ENCODE data around the gene KCTD5. TPM values are rescaled to one million over a fixed set of nuclear protein-coding genes. Genes with fewer than 3 reads are reported as not detected.

The KCTD5 gene
- polyA plus RNA-seq, 1 donor (not counting 4 experiments of a cell fraction or from before 2014, with no cell fraction given) = 29.0 TPM

DNA sequence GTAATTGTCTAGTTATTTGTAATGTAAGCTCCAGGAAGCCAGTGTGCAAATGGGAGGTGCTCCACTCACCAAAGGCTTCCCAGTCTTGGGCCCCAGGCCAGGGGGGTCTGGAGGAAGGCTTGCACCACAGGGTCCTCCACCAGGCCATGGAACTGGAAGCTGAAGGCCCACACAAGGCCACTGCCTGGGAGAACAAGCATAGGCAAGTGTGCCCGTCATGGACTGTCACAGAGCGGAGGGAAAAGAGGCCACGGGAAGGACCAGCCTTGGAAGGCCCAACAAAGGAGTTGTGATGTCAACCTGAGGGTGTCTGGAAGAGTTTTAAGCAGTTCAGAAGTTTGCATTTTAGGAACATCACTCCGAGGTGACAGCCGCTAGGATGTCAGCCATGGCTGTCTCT lies 67.2 kb downstream of the KCTD5 start:
- H3K9ac ChIP-seq (ENCODE audit: control insufficient read depth, extremely low read depth, insufficient read depth, low read length) = no peak overlapping the region
- peaks cover 21% of the 10 kb centered on the region for H3K79me2 ChIP-seq (ENCODE audit: control insufficient read depth, insufficient read depth, low read length)
- no peak overlapping the region for H2AFZ ChIP-seq (ENCODE audit: control insufficient read depth, low read length)
- no peaks in the 10 kb centered on the region for H3K9me3 ChIP-seq (ENCODE audit: control insufficient read depth, low read depth, low read length)
- peaks cover 13% of the 10 kb centered on the region for H4K20me1 ChIP-seq (ENCODE audit: control insufficient read depth, extremely low read depth, insufficient read depth, low read length)
- no peak for DNase-seq (ENCODE audit: low read depth, low spot score)
- peaks cover 12% of the 10 kb centered on the region for H3K4me1 ChIP-seq (ENCODE audit: control insufficient read depth, extremely low read depth, insufficient read depth, low read length)
- H3K9me1 ChIP-seq (ENCODE audit: control insufficient read depth, extremely low read depth, insufficient read depth, low read length) = no peaks in the 10 kb centered on the region
- no peaks in the 10 kb centered on the region for H3K27me3 ChIP-seq (ENCODE audit: control insufficient read depth, extremely low read depth, insufficient read depth, low read length)
- no peak for FAIRE-seq
- H3K4me3 ChIP-seq (ENCODE audit: control insufficient read depth in 2 of 3, extremely low read depth in 1 of 3, insufficient read depth in 2 of 3, low read depth in 1 of 3, low read length in 3 of 3) = no peak overlapping the region
- TF ChIP-seq EZH2 (IDR thresholded peaks at IDR 0.05; ENCODE audit: low read length) = no peak
- TF ChIP-seq, protein P1, sequence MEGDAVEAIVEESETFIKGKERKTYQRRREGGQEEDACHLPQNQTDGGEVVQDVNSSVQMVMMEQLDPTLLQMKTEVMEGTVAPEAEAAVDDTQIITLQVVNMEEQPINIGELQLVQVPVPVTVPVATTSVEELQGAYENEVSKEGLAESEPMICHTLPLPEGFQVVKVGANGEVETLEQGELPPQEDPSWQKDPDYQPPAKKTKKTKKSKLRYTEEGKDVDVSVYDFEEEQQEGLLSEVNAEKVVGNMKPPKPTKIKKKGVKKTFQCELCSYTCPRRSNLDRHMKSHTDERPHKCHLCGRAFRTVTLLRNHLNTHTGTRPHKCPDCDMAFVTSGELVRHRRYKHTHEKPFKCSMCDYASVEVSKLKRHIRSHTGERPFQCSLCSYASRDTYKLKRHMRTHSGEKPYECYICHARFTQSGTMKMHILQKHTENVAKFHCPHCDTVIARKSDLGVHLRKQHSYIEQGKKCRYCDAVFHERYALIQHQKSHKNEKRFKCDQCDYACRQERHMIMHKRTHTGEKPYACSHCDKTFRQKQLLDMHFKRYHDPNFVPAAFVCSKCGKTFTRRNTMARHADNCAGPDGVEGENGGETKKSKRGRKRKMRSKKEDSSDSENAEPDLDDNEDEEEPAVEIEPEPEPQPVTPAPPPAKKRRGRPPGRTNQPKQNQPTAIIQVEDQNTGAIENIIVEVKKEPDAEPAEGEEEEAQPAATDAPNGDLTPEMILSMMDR (optimal IDR thresholded peaks at IDR 0.05 in 1 of 3, IDR thresholded peaks at IDR 0.05 in 1 of 3, conservative IDR thresholded peaks at IDR 0.05 in 1 of 3; ENCODE audit: extremely low read depth in 1 of 3, insufficient read depth in 2 of 3, low read length in 3 of 3) = no peak
- H3K4me2 ChIP-seq (ENCODE audit: control insufficient read depth, extremely low read depth, insufficient read depth, low read depth, low read length) = no peak overlapping the region
- dilution Hi-C loops (cut with MboI; ENCODE audit: extremely low pct_ligation_motif_present, low sequenced_read_pairs) = no loop called here
- H3K27ac ChIP-seq (ENCODE audit: control insufficient read depth, insufficient read depth, low read length) = no peak overlapping the region
- peaks cover 0 to 2% of the 10 kb centered on the region in 2 experiments for H3K36me3 ChIP-seq (ENCODE audit: control insufficient read depth in 2 of 2, extremely low read depth in 1 of 2, insufficient read depth in 2 of 2, low read length in 2 of 2)

DNA sequence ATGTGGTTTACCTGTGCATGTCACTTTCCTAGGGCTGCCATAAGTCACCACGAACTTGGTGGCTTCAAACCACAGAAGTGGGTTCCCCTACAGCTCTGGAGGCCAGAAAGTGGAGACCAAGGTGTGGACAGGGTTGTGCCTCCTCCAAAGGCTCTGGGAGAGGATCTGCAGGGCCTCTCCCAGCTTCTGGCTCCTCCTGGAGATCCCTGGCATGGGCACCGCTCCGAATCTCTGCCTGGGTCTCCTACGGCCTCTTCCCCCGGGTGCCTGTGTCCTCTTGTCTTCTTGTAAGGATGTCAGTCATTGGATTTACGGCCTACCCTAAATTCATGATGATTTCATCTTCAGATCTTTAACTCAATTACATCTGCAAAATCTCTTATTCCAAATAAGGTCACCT lies 67.6 kb downstream of the KCTD5 start:
- dilution Hi-C loops (cut with MboI; ENCODE audit: extremely low pct_ligation_motif_present, low sequenced_read_pairs) = no loop called here
- Histone ChIP-seq H2AFZ (ENCODE audit: control insufficient read depth, low read length) (no peak overlapping the region), H3K9ac (ENCODE audit: control insufficient read depth, extremely low read depth, insufficient read depth, low read length) (no peak overlapping the region), H3K4me3 (ENCODE audit: control insufficient read depth in 2 of 3, extremely low read depth in 1 of 3, insufficient read depth in 2 of 3, low read depth in 1 of 3, low read length in 3 of 3) (no peak overlapping the region), H3K27ac (ENCODE audit: control insufficient read depth, insufficient read depth, low read length) (no peak overlapping the region), H3K36me3 (ENCODE audit: control insufficient read depth in 2 of 2, extremely low read depth in 1 of 2, insufficient read depth in 2 of 2, low read length in 2 of 2) (peaks cover 0 to 2% of the 10 kb centered on the region in 2 experiments), H3K4me1 (ENCODE audit: control insufficient read depth, extremely low read depth, insufficient read depth, low read length) (peaks cover 17% of the 10 kb centered on the region), H3K9me1 (ENCODE audit: control insufficient read depth, extremely low read depth, insufficient read depth, low read length) (peaks cover 2% of the 10 kb centered on the region), H4K20me1 (ENCODE audit: control insufficient read depth, extremely low read depth, insufficient read depth, low read length) (peaks cover 17% of the 10 kb centered on the region), H3K27me3 (ENCODE audit: control insufficient read depth, extremely low read depth, insufficient read depth, low read length) (no peaks in the 10 kb centered on the region), H3K9me3 (ENCODE audit: control insufficient read depth, low read depth, low read length) (no peaks in the 10 kb centered on the region), H3K4me2 (ENCODE audit: control insufficient read depth, extremely low read depth, insufficient read depth, low read depth, low read length) (no peak overlapping the region), H3K79me2 (ENCODE audit: control insufficient read depth, insufficient read depth, low read length) (peaks cover 26% of the 10 kb centered on the region)
- no peak for FAIRE-seq
- no peak for TF ChIP-seq EZH2 (IDR thresholded peaks at IDR 0.05; ENCODE audit: low read length)
- TF ChIP-seq, protein P1 (optimal IDR thresholded peaks at IDR 0.05 in 1 of 3, IDR thresholded peaks at IDR 0.05 in 1 of 3, conservative IDR thresholded peaks at IDR 0.05 in 1 of 3; ENCODE audit: extremely low read depth in 1 of 3, insufficient read depth in 2 of 3, low read length in 3 of 3) = no peak
- DNase-seq (ENCODE audit: low read depth, low spot score) = no peak

All from keratinocyte (primary cell).